ENCODE measurements around the gene C1orf141.
"Not testable (repeated sequence)": the region's sequence is repeated elsewhere in the genome, so short reads cannot be mapped to it uniquely, and the experiment has no call there.

C1orf141 gene

GRCh38 chr1:67089685-67090208, 45.0 kb downstream of the C1orf141 start:
- Mint-ChIP-seq H3K27ac (no peak overlapping the region), H3K9me3 (peaks cover 8% of the 10 kb centered on the region), H3K4me1 (ENCODE audit: low read depth) (no peaks in the 10 kb centered on the region), H3K36me3 (ENCODE audit: low read depth) (no peaks in the 10 kb centered on the region), H3K4me3 (no peak overlapping the region), H3K27me3 (no peaks in the 10 kb centered on the region)
- intact Hi-C loops (cut with micrococcal nuclease) = no loop called here

- no peak overlapping the region for H3K27ac Mint-ChIP-seq
- H3K27me3 Mint-ChIP-seq = no peaks in the 10 kb centered on the region
- no peaks in the 10 kb centered on the region for H3K4me1 Mint-ChIP-seq (ENCODE audit: low read depth)
- H3K4me3 Mint-ChIP-seq = no peak overlapping the region
- H3K36me3 Mint-ChIP-seq (ENCODE audit: low read depth) = no peaks in the 10 kb centered on the region
- peaks cover 8% of the 10 kb centered on the region for H3K9me3 Mint-ChIP-seq
- intact Hi-C loops (cut with micrococcal nuclease) = no loop called here
Measured at GRCh38 chr1:67088440-67088839, 46.3 kb downstream of the C1orf141 start.

DNA sequence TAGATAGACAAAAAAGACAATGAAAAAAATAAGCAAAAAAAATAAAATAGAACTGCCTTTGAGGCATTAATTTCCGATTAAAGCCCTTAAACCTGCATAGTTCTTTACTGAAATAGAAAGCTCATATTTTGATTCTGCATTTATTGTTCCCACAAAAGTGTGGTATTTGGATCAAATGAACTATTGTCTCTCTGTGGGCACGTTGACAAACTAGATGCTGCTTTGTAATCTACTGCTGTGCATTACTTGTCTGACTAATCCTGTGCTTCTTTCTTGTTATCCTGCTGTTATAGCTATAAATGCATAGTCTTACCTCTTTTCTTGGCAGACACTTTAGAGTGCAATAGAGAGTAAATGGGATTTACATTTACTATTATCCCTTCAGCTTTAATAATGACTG, 49.4 kb downstream of the C1orf141 start:
- no peaks in the 10 kb centered on the region for H3K36me3 Mint-ChIP-seq (ENCODE audit: low read depth)
- no peak overlapping the region for H3K27ac Mint-ChIP-seq
- intact Hi-C loops (cut with micrococcal nuclease) = no loop called here
- peaks cover 8% of the 10 kb centered on the region for H3K9me3 Mint-ChIP-seq
- no peaks in the 10 kb centered on the region for H3K4me1 Mint-ChIP-seq (ENCODE audit: low read depth)
- H3K27me3 Mint-ChIP-seq = no peaks in the 10 kb centered on the region
- H3K4me3 Mint-ChIP-seq = no peak overlapping the region

GRCh38 chr1:67084765-67085318, 49.9 kb downstream of the C1orf141 start:
- intact Hi-C loops (cut with micrococcal nuclease) = no loop called here
- no peaks in the 10 kb centered on the region for H3K36me3 Mint-ChIP-seq (ENCODE audit: low read depth)
- H3K27ac Mint-ChIP-seq = no peak overlapping the region
- no peaks in the 10 kb centered on the region for H3K4me1 Mint-ChIP-seq (ENCODE audit: low read depth)
- H3K9me3 Mint-ChIP-seq = peaks cover 8% of the 10 kb centered on the region
- no peak overlapping the region for H3K4me3 Mint-ChIP-seq
- no peaks in the 10 kb centered on the region for H3K27me3 Mint-ChIP-seq

DNA sequence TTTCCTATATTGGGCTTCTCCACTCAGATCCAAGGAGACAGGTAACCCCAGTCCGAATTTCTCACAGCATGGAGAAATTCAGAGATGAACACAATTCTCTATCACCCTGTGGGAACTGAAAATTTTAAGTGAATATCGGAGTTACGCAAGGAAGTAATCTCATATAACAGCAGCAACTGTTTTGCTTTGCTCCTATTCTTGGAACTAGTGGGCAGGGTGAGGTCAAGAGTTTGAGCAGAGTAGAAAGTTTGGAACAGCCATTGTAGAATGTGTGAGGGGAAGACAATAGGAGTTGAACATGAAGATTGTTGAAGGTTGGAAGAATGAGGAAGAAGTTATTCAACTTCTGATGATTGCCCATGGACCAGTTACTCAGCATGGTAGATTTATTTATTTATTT, 56.5 kb downstream of the C1orf141 start:
- Mint-ChIP-seq H3K4me1 (ENCODE audit: low read depth) (no peaks in the 10 kb centered on the region), H3K27me3 (no peaks in the 10 kb centered on the region), H3K27ac (no peak overlapping the region), H3K36me3 (ENCODE audit: low read depth) (no peaks in the 10 kb centered on the region), H3K4me3 (no peak overlapping the region), H3K9me3 (peaks cover 8% of the 10 kb centered on the region)
- intact Hi-C loops (cut with micrococcal nuclease) = no loop called here

GRCh38 chr1:67077593-67077992, 57.2 kb downstream of the C1orf141 start:
- intact Hi-C loops (cut with micrococcal nuclease) = no loop called here
- Mint-ChIP-seq H3K4me1 (ENCODE audit: low read depth) (no peaks in the 10 kb centered on the region), H3K9me3 (peaks cover 13% of the 10 kb centered on the region), H3K4me3 (no peak overlapping the region), H3K27me3 (no peaks in the 10 kb centered on the region), H3K36me3 (ENCODE audit: low read depth) (no peaks in the 10 kb centered on the region), H3K27ac (no peak overlapping the region)

DNA sequence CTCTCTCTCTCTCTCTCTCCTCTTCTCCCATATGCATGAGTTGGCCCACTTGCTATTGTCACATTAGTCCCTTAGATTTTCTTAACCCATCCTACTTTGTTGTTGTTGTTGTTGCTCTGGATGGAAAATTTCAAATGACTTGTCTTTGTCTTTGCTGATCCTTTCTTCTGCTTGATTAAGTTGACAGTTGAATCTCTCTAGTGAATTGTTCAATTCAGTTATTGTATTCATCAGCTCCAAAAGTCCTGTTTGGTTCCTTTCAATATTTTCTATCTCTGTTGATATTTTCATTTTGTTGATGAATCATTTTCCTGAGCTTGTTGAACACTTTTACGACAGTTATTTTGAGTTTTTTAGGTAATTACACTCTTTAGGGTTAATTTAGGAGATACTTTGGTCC, 62.0 kb downstream of the C1orf141 start:
- Mint-ChIP-seq H3K9me3 (peaks cover 42% of the 10 kb centered on the region), H3K4me1 (ENCODE audit: low read depth) (no peaks in the 10 kb centered on the region), H3K27ac (no peak overlapping the region), H3K27me3 (no peaks in the 10 kb centered on the region), H3K36me3 (ENCODE audit: low read depth) (no peaks in the 10 kb centered on the region), H3K4me3 (no peak overlapping the region)
- intact Hi-C loops (cut with micrococcal nuclease) = no loop called here

DNA sequence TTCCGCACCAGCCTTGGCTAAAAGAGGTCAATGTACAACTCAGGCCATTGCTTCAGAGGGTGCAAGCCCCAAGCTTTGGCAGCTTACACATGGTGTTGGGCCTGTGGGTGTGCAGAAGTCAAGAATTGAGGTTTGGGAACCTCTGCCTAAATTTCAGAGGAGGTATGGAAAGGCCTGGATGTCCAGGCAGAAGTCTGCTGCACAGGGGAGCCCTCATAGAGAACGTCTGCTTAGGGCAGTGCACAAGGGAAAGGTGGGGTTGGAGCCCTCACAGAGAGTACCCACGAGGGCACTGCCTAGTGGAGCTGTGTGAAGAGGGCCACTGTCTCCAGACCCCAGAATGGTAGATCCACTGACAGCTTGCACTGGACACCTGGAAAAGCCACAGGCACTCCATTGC, 67.1 kb downstream of the C1orf141 start:
- H3K4me3 Mint-ChIP-seq; intact Hi-C loops (cut with micrococcal nuclease); H3K4me1 Mint-ChIP-seq (ENCODE audit: low read depth); H3K36me3 Mint-ChIP-seq (ENCODE audit: low read depth); H3K27ac Mint-ChIP-seq; H3K27me3 Mint-ChIP-seq: not testable (repeated sequence)
- H3K9me3 Mint-ChIP-seq = peaks cover 44% of the 10 kb centered on the region

DNA sequence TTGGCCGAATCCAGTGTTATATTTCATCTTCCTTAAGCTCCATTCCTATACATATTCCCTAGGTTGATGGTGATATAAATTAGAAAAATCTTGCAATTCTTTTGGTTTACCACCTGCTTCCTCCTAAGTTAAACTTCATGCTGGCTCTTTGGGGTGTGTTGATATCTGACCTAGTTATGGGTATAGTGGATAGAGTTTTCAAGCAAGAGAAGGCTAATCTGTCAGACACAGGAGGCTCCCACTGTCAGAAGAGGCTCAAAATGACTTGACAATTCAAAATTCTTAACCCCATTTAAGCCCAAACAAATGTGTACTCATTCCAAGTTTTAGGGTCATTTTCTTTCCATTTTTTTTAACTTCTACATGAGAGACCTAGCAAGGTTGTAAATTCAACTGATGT, 72.4 kb downstream of the C1orf141 start:
- Mint-ChIP-seq H3K4me3 (no peak overlapping the region), H3K36me3 (ENCODE audit: low read depth) (no peaks in the 10 kb centered on the region)
- intact Hi-C loops (cut with micrococcal nuclease) = no loop called here

DNA sequence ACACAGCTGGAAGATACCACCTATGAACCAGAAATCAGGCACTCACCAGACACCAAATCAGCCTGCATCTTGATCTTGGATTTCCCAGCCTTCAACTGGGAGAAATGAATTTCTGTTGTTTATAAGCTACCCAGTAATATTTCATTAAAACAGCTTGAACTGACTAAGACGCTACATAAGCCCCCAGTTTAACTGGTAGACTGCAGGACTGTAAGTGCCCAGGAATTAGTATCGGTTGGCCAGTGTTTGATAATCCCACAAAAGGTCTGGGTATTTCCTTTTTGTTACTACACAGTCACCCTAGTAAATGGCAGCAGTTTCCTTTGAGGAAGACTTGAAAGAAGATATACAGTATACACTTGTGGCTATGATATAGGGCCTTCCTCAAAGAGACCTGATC, 73.5 kb downstream of the C1orf141 start:
- Mint-ChIP-seq H3K27ac (no peak overlapping the region), H3K4me3 (no peak overlapping the region), H3K4me1 (ENCODE audit: low read depth) (no peaks in the 10 kb centered on the region), H3K9me3 (no peaks in the 10 kb centered on the region), H3K36me3 (ENCODE audit: low read depth) (no peaks in the 10 kb centered on the region), H3K27me3 (peaks cover 2% of the 10 kb centered on the region)
- intact Hi-C loops (cut with micrococcal nuclease) = no loop called here

More for the DNA sequence above, 72.4 kb downstream of the C1orf141 start:
- no peaks in the 10 kb centered on the region for H3K4me1 Mint-ChIP-seq (ENCODE audit: low read depth)
- H3K27ac Mint-ChIP-seq = no peak overlapping the region
- H3K9me3 Mint-ChIP-seq = peaks cover 10% of the 10 kb centered on the region
- peaks cover 2% of the 10 kb centered on the region for H3K27me3 Mint-ChIP-seq

GRCh38 chr1:67060811-67061218, 74.0 kb downstream of the C1orf141 start:
- Mint-ChIP-seq H3K9me3 (no peaks in the 10 kb centered on the region), H3K4me3 (no peak overlapping the region), H3K27ac (no peak overlapping the region), H3K36me3 (ENCODE audit: low read depth) (no peaks in the 10 kb centered on the region), H3K4me1 (ENCODE audit: low read depth) (peaks cover 4% of the 10 kb centered on the region), H3K27me3 (peaks cover 2% of the 10 kb centered on the region)
- intact Hi-C loops (cut with micrococcal nuclease) = no loop called here

GRCh38 chr1:67059346-67059745, 75.4 kb downstream of the C1orf141 start:
- no peaks in the 10 kb centered on the region for H3K9me3 Mint-ChIP-seq
- peaks cover 11% of the 10 kb centered on the region for H3K4me1 Mint-ChIP-seq (ENCODE audit: low read depth)
- H3K27me3 Mint-ChIP-seq = no peaks in the 10 kb centered on the region
- intact Hi-C loops (cut with micrococcal nuclease) = loop anchor here (10.0 kb wide), 2 partner anchors 85 to 375 kb away; partner anchors contain the start of gene SERBP1
- no peak overlapping the region for H3K4me3 Mint-ChIP-seq
- no peak overlapping the region for H3K27ac Mint-ChIP-seq
- peaks cover under 1% of the 10 kb centered on the region for H3K36me3 Mint-ChIP-seq (ENCODE audit: low read depth)

- H3K9me3 Mint-ChIP-seq = no peaks in the 10 kb centered on the region
- intact Hi-C loops (cut with micrococcal nuclease) = loop anchor here (10.0 kb wide), 2 partner anchors 86 to 376 kb away; partner anchors contain the start of gene SERBP1
- no peak overlapping the region for H3K4me3 Mint-ChIP-seq
- H3K27ac Mint-ChIP-seq = no peak overlapping the region
- peaks cover 6% of the 10 kb centered on the region for H3K36me3 Mint-ChIP-seq (ENCODE audit: low read depth)
- peaks cover 11% of the 10 kb centered on the region for H3K4me1 Mint-ChIP-seq (ENCODE audit: low read depth)
- no peaks in the 10 kb centered on the region for H3K27me3 Mint-ChIP-seq
Measured at GRCh38 chr1:67058761-67059160, 76.0 kb downstream of the C1orf141 start.

- H3K27ac Mint-ChIP-seq = no peak overlapping the region
- no peak overlapping the region for H3K4me3 Mint-ChIP-seq
- intact Hi-C loops (cut with micrococcal nuclease) = loop anchor here (10.0 kb wide), 2 partner anchors 87 to 377 kb away; partner anchors contain the start of gene SERBP1
- no peaks in the 10 kb centered on the region for H3K27me3 Mint-ChIP-seq
- H3K9me3 Mint-ChIP-seq = no peaks in the 10 kb centered on the region
- peaks cover 11% of the 10 kb centered on the region for H3K4me1 Mint-ChIP-seq (ENCODE audit: low read depth)
- peaks cover 11% of the 10 kb centered on the region for H3K36me3 Mint-ChIP-seq (ENCODE audit: low read depth)
Measured at GRCh38 chr1:67058242-67058641, 76.5 kb downstream of the C1orf141 start.
